Body of pancreas (tissue), 4 donors: ENCODE results near the gene SEC14L2. TPM values are rescaled to one million over a fixed set of nuclear protein-coding genes. Genes with fewer than 3 reads are reported as not detected.

Experiments used
- ATAC-seq: fragments of 150-250 bp; one replicate; pipeline ENCODE4 v1.9.1; 2016
- DNase-seq, 4 donors: peaks; one replicate each; pipeline ENCODE4 v3.0.0-alpha.2; 2019
- H3K27ac ChIP-seq, 4 donors: fragments of 200-600 bp; sonication (generic); 1 replicate in 3 of 4; 2 replicates in 1 of 4; pipeline versions ENCODE4 v1.5.1 to v1.6.1; 2016 to 2019; ENCODE audit warnings: mild to moderate bottlenecking in 1 of 4, mixed read lengths in 1 of 4, moderate library complexity in 1 of 4
- H3K27me3 ChIP-seq, 2 donors: fragments of 200-600 bp; sonication (generic); one replicate each; pipeline ENCODE4 v1.6.0; 2016; ENCODE audit warnings: mild to moderate bottlenecking in 1 of 2
- H3K36me3 ChIP-seq, 2 donors: fragments of 200-600 bp; sonication (generic); replicated peaks in 1 of 2; 2 replicates each; pipeline ENCODE4 v1.5.1; 2016; ENCODE audit warnings: low read depth in 2 of 2; ENCODE audit not compliant: insufficient read depth in 1 of 2
- H3K4me1 ChIP-seq: fragments of 200-600 bp; sonication (generic); one replicate; pipeline ENCODE4 v1.6.0; 2016
- H3K4me3 ChIP-seq, 2 donors: fragments of 200-600 bp; sonication (generic); 1 replicate in 1 of 2; 2 replicates in 1 of 2; pipeline ENCODE4 v1.5.1; 2016 to 2019
- H3K9me3 ChIP-seq, 3 donors: fragments of 200-600 bp; sonication (generic); 1 replicate in 2 of 3; 2 replicates in 1 of 3; pipeline ENCODE4 v1.5.1; 2016
- POLR2A ChIP-seq, 3 donors: fragments of 450-650 bp; IDR thresholded peaks; one replicate each; pipeline ENCODE4 v1.6.1; 2016; ENCODE audit warnings: antibody characterized with exemption in 3 of 3, mild to moderate bottlenecking in 2 of 3
- WGBS, 2 donors: methylation state at CpG; one replicate each; pipeline ENCODE4 v1.1.5; 2017; 5-methylcytosine and 5-hydroxymethylcytosine counted together
- intact Hi-C: fragments of 100-400 bp; cut with DNase I; formaldehyde crosslinking; loops from one replicate; pipeline ENCODE4 v1.15.1; 2023
- total RNA-seq, 2 donors: library from RNA; depleted of rRNA; stranded (reverse); fragments of >200 nt; gene quantifications; one replicate each; pipeline ENCODE4 v1.1.0, GENCODE V29; 2016
- TF ChIP-seq, protein P1 (sequence below), 7 experiments: fragments of 450-650 bp in 4 of 7; fragments of 200-600 bp in 3 of 7; sonication (generic) in 3 of 7; IDR thresholded peaks; one replicate each; pipeline ENCODE4 v1.5.1; 2016 to 2019; ENCODE audit warnings: antibody characterized with exemption in 7 of 7

The SEC14L2 gene
- total RNA-seq, 2 donors from 2014 or later, result 0.33 to 3.9 TPM

DNA sequence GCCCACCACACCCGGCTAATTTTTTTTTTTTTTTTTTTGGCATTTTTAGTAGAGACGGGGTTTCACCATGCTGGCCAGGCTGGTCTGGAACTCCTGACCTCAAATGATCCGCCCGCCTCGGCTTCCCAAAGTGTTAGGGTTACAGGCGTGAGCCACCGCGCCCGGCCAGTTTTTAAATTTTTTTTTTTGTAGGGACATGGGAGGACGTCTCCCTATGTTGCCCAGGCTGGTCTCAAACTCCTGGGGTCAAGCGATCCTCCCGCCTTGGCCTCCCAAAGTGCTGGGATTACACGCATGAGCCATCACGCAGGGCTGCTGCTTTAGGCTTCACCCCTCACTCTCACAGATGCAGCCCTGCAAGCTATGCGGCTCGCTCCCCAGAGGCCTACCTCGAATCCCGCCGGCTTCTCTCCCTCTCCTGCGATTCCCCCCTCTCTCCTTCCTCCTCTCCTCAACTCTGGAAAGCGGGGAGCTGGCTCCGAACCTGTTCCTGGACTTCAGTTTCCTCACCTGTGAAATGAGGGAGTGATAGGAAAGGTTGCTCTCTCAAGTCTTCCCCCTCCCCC, 39.1 kb upstream of the SEC14L2 start:
- H3K4me1 ChIP-seq, result peaks cover 41% of the 10 kb centered on the region
- WGBS, 2 donors, result 49 to 52% methylated on average over 22 of the region's 22 CpGs
- no peaks in the 10 kb centered on the region for H3K9me3 ChIP-seq
- TF ChIP-seq, protein P1, sequence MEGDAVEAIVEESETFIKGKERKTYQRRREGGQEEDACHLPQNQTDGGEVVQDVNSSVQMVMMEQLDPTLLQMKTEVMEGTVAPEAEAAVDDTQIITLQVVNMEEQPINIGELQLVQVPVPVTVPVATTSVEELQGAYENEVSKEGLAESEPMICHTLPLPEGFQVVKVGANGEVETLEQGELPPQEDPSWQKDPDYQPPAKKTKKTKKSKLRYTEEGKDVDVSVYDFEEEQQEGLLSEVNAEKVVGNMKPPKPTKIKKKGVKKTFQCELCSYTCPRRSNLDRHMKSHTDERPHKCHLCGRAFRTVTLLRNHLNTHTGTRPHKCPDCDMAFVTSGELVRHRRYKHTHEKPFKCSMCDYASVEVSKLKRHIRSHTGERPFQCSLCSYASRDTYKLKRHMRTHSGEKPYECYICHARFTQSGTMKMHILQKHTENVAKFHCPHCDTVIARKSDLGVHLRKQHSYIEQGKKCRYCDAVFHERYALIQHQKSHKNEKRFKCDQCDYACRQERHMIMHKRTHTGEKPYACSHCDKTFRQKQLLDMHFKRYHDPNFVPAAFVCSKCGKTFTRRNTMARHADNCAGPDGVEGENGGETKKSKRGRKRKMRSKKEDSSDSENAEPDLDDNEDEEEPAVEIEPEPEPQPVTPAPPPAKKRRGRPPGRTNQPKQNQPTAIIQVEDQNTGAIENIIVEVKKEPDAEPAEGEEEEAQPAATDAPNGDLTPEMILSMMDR (IDR thresholded peaks at IDR 0.05), result no peak
- no peak for TF ChIP-seq POLR2A (IDR thresholded peaks at IDR 0.05)
- H3K27me3 ChIP-seq, result no peaks in the 10 kb centered on the region
- intact Hi-C loops, result no loop called here
- no peak for DNase-seq
- H3K27ac ChIP-seq, result no peak overlapping the region
- no peak overlapping the region for H3K4me3 ChIP-seq
- H3K36me3 ChIP-seq, result no peaks in the 10 kb centered on the region
- no peak for ATAC-seq

DNA sequence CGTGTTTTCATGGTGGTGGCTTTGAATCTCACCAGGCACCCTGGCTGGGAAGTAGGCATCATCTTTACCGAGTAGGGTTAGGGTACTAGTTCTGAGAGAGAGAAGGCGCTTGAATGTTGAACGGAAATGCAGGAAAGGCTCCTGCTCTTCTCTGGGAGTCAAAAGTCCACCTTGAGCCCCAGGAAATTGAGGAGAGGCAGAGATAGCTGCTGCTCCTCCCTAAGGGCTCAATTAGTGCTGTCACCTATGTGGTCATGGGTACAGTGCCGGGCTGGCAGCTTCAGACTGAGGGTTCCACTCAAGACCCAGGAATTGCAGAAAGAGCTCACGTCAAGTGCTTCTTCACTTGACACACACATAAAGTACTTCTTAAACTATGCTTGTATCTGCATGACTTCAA, 38.3 kb upstream of the SEC14L2 start:
- WGBS, 2 donors, result 78 to 80% methylated on average over 6 of the region's 6 CpGs
- no peak for ATAC-seq
- DNase-seq, result no peak
- intact Hi-C loops, result no loop called here
- Histone ChIP-seq H3K27me3 (no peaks in the 10 kb centered on the region), H3K36me3 (no peaks in the 10 kb centered on the region), H3K4me3 (no peak overlapping the region), H3K9me3 (no peaks in the 10 kb centered on the region), H3K27ac (no peak overlapping the region), H3K4me1 (peaks cover 36% of the 10 kb centered on the region)
- TF ChIP-seq POLR2A (IDR thresholded peaks at IDR 0.05), result no peak
- TF ChIP-seq, protein P1 (IDR thresholded peaks at IDR 0.05), result no peak

DNA sequence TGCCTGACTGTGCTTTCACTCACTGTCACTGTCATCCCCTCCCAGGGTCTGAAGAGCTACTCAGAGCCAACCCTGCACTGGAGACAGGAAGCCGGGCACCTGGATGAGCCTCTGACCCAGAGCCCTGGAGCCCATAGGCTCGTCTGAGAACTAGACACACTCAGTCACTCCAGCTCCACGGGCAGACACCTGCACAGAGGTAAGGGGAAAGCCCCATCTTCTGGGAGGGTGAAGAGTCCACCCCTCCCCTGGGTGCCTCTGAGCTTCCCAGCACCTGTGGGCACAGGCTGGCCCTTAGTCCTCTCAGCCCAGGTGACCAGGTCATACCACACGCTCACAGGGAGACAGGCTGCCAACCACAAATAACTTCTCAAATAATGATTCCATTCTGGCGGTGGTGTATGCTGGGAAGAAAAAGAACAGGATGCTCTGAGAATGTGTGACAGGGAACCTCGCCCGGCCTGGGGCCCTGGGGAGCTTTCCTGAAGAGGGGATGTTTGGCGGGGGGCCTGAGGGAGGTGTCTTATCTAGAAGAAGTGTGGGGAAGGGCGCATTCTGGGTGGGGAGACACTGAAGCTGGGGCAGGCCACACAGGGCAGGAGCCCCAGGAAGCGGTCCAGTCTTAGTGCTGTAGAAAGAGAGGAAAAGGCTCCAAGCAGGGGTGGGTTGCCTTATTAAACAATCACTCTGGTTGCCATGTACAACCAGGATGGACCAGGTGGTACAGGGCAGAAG, 34.7 kb upstream of the SEC14L2 start:
- no peak overlapping the region for H3K4me3 ChIP-seq
- 74 to 87% methylated on average over 10 of the region's 10 CpGs for WGBS, 2 donors
- ATAC-seq, result no peak
- H3K4me1 ChIP-seq, result peaks cover 10% of the 10 kb centered on the region
- TF ChIP-seq, protein P1 (IDR thresholded peaks at IDR 0.05), result no peak
- no peak for TF ChIP-seq POLR2A (IDR thresholded peaks at IDR 0.05)
- no peaks in the 10 kb centered on the region for H3K27me3 ChIP-seq
- no peak for DNase-seq
- intact Hi-C loops, result no loop called here
- no peaks in the 10 kb centered on the region for H3K9me3 ChIP-seq
- H3K36me3 ChIP-seq, result no peaks in the 10 kb centered on the region
- no peak overlapping the region for H3K27ac ChIP-seq

DNA sequence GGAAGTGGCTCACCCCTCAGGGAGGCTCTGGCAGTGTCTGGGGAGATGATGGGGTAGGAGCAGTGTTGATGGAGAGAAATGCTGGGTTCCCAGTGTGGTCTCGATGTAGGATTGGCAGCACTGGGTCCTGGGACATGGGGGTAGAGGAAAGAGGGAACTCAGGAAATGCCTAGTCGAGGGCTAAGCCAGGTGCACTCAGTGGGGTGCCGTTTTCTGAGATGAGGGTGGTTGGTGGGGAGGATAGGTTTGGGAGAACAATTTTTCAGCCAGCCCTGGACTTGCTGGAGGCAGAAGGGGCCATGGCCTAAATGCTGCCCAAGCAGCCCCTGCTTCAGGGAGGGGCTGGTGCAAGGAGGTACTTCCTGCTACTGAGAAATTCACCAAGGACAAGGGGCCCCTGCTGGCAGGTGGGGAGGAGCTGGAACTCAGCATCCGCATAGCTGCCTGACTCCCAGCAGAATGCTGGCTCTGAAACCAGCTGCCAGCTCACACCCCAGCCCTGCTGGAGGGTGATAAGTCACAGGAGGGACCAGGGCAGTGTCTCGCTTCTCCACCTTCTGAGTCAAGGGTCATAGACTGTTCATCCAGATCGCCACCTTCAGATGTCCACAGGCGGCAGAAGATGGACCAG, 34.1 kb upstream of the SEC14L2 start:
- no peak for TF ChIP-seq POLR2A (IDR thresholded peaks at IDR 0.05)
- TF ChIP-seq, protein P1 (IDR thresholded peaks at IDR 0.05), result no peak
- Histone ChIP-seq H3K27me3 (no peaks in the 10 kb centered on the region), H3K4me1 (peaks cover 3% of the 10 kb centered on the region), H3K36me3 (no peaks in the 10 kb centered on the region), H3K27ac (no peak overlapping the region), H3K9me3 (no peaks in the 10 kb centered on the region), H3K4me3 (no peak overlapping the region)
- ATAC-seq (no peak), DNase-seq (no peak)
- intact Hi-C loops, result no loop called here
- 72% methylated on average over 7 of the region's 7 CpGs for WGBS, 2 donors
